ENCODE data around the gene ANKRD60.

Gene ANKRD60

GRCh38 chr20:58227391-58228102 is 906 bp downstream of the ANKRD60 start:
- no peak for TF ChIP-seq CTCF (conservative IDR thresholded peaks at IDR 0.05)
- TF ChIP-seq ZFX (IDR thresholded peaks at IDR 0.05), result no peak
- H3K27ac ChIP-seq, result no peak overlapping the region

GRCh38 chr20:58225452-58226200 is 2.8 kb downstream of the ANKRD60 start:
- H3K27ac ChIP-seq, result no peak overlapping the region
- TF ChIP-seq CTCF (conservative IDR thresholded peaks at IDR 0.05) (no peak), ZFX (IDR thresholded peaks at IDR 0.05) (no peak)

- TF ChIP-seq ZFX (IDR thresholded peaks at IDR 0.05) (no peak), CTCF (conservative IDR thresholded peaks at IDR 0.05) (no peak)
Observed at GRCh38 chr20:58224974-58225373, 3.5 kb downstream of the ANKRD60 start.

GRCh38 chr20:58224097-58224496 is 4.4 kb downstream of the ANKRD60 start:
- TF ChIP-seq CTCF (conservative IDR thresholded peaks at IDR 0.05) (no peak), ZFX (IDR thresholded peaks at IDR 0.05) (no peak)
- H3K27ac ChIP-seq, result no peak overlapping the region

More at GRCh38 chr20:58224974-58225373, 3.5 kb downstream of the ANKRD60 start:
- H3K27ac ChIP-seq, result no peak overlapping the region

GRCh38 chr20:58223358-58223941 is 5.0 kb downstream of the ANKRD60 start:
- TF ChIP-seq ZFX (IDR thresholded peaks at IDR 0.05) (no peak), CTCF (conservative IDR thresholded peaks at IDR 0.05) (no peak)
- no peak overlapping the region for H3K27ac ChIP-seq

- TF ChIP-seq CTCF (conservative IDR thresholded peaks at IDR 0.05) (no peak), ZFX (IDR thresholded peaks at IDR 0.05) (no peak)
- no peak overlapping the region for H3K27ac ChIP-seq
Observed at GRCh38 chr20:58222446-58222845, 6.0 kb downstream of the ANKRD60 start.

GRCh38 chr20:58219342-58219700 is 9.1 kb downstream of the ANKRD60 start:
- H3K27ac ChIP-seq, result no peak overlapping the region
- no peak for TF ChIP-seq CTCF (conservative IDR thresholded peaks at IDR 0.05)

Measured in C4-2B (cell line).